Liver (tissue), 3 donors: ENCODE measurements around the gene GULP1.

Experiments
- ATF3 ChIP-seq: IDR thresholded peaks from 2 replicates; pipeline ENCODE4 v1.6.1; 2016; ENCODE audit warnings: antibody characterized with exemption
- EGR1 ChIP-seq, 2 donors: IDR thresholded peaks; 2 replicates each; pipeline ENCODE4 v1.6.1; 2016 to 2018; ENCODE audit warnings: antibody characterized with exemption in 2 of 2, low read depth in 2 of 2
- FOXA1 ChIP-seq: IDR thresholded peaks from 2 replicates; pipeline ENCODE4 v1.6.1; 2016; ENCODE audit warnings: antibody characterized with exemption
- FOXA2 ChIP-seq: IDR thresholded peaks from 2 replicates; pipeline ENCODE4 v1.6.1; 2016; ENCODE audit warnings: antibody characterized with exemption
- GABPA ChIP-seq, 2 donors: IDR thresholded peaks in 1 of 2; conservative IDR thresholded peaks in 1 of 2; 2 replicates each; pipeline ENCODE4 v1.6.1; 2016; ENCODE audit warnings: antibody characterized with exemption in 2 of 2, mild to moderate bottlenecking in 1 of 2, moderate library complexity in 1 of 2
- JUND ChIP-seq, 2 donors: IDR thresholded peaks; 2 replicates each; pipeline ENCODE4 v1.6.1; 2016; ENCODE audit warnings: antibody characterized with exemption in 2 of 2
- RAD21 ChIP-seq, 2 donors: IDR thresholded peaks; 2 replicates each; pipeline ENCODE4 v1.6.1; 2016; ENCODE audit warnings: antibody characterized with exemption in 2 of 2, mild to moderate bottlenecking in 2 of 2
- RXRA ChIP-seq, 2 donors: IDR thresholded peaks; 2 replicates each; pipeline ENCODE4 v1.6.1; 2017 to 2018; ENCODE audit warnings: antibody characterized with exemption in 2 of 2, mild to moderate bottlenecking in 1 of 2
- SP1 ChIP-seq: IDR thresholded peaks from 2 replicates; pipeline ENCODE4 v1.6.1; 2018; ENCODE audit warnings: antibody characterized with exemption, mild to moderate bottlenecking
- TAF1 ChIP-seq: conservative IDR thresholded peaks from 2 replicates; pipeline ENCODE4 v1.6.1; 2016; ENCODE audit warnings: antibody characterized with exemption, mild to moderate bottlenecking
- YY1 ChIP-seq: IDR thresholded peaks from 2 replicates; pipeline ENCODE4 v1.6.1; 2016; ENCODE audit warnings: antibody characterized with exemption, mild to moderate bottlenecking
- TF ChIP-seq, protein P1 (sequence below): fragments of 150-350 bp; IDR thresholded peaks from 2 replicates; pipeline ENCODE4 v1.5.1; 2017; ENCODE audit warnings: improper control_type of control experiment, low read depth, low read length; ENCODE audit not compliant: missing input control
- TF ChIP-seq, protein P2 (sequence below): IDR thresholded peaks from 2 replicates; pipeline ENCODE4 v1.6.1; 2016; ENCODE audit warnings: antibody characterized with exemption, mild to moderate bottlenecking
- donor health status: healthy.
- donor health status: healthy.

- TF ChIP-seq RAD21 (IDR thresholded peaks at IDR 0.05) (no peak), JUND (IDR thresholded peaks at IDR 0.05) (no peak), YY1 (no peak), GABPA (IDR thresholded peaks at IDR 0.05 in 1 of 2, conservative IDR thresholded peaks at IDR 0.05 in 1 of 2) (no peak), EGR1 (IDR thresholded peaks at IDR 0.05; ENCODE audit: low read depth in 2 of 2) (no peak), RXRA (IDR thresholded peaks at IDR 0.05) (no peak), TAF1 (no peak), FOXA1 (no peak), FOXA2 (no peak), SP1 (no peak), ATF3 (no peak)
- TF ChIP-seq, protein P1, sequence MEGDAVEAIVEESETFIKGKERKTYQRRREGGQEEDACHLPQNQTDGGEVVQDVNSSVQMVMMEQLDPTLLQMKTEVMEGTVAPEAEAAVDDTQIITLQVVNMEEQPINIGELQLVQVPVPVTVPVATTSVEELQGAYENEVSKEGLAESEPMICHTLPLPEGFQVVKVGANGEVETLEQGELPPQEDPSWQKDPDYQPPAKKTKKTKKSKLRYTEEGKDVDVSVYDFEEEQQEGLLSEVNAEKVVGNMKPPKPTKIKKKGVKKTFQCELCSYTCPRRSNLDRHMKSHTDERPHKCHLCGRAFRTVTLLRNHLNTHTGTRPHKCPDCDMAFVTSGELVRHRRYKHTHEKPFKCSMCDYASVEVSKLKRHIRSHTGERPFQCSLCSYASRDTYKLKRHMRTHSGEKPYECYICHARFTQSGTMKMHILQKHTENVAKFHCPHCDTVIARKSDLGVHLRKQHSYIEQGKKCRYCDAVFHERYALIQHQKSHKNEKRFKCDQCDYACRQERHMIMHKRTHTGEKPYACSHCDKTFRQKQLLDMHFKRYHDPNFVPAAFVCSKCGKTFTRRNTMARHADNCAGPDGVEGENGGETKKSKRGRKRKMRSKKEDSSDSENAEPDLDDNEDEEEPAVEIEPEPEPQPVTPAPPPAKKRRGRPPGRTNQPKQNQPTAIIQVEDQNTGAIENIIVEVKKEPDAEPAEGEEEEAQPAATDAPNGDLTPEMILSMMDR, result no peak
- TF ChIP-seq, protein P2, sequence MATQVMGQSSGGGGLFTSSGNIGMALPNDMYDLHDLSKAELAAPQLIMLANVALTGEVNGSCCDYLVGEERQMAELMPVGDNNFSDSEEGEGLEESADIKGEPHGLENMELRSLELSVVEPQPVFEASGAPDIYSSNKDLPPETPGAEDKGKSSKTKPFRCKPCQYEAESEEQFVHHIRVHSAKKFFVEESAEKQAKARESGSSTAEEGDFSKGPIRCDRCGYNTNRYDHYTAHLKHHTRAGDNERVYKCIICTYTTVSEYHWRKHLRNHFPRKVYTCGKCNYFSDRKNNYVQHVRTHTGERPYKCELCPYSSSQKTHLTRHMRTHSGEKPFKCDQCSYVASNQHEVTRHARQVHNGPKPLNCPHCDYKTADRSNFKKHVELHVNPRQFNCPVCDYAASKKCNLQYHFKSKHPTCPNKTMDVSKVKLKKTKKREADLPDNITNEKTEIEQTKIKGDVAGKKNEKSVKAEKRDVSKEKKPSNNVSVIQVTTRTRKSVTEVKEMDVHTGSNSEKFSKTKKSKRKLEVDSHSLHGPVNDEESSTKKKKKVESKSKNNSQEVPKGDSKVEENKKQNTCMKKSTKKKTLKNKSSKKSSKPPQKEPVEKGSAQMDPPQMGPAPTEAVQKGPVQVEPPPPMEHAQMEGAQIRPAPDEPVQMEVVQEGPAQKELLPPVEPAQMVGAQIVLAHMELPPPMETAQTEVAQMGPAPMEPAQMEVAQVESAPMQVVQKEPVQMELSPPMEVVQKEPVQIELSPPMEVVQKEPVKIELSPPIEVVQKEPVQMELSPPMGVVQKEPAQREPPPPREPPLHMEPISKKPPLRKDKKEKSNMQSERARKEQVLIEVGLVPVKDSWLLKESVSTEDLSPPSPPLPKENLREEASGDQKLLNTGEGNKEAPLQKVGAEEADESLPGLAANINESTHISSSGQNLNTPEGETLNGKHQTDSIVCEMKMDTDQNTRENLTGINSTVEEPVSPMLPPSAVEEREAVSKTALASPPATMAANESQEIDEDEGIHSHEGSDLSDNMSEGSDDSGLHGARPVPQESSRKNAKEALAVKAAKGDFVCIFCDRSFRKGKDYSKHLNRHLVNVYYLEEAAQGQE, result no peak
These were observed 61.6 kb downstream of the GULP1 start for GRCh38 chr2:188353282-188353681.
